Heart left ventricle (tissue), 13 donors: Measurements from ENCODE around the gene PGM2.

Experiments used
- POLR2A ChIP-seq, 2 donors: fragments of 450-650 bp; IDR thresholded peaks; one replicate each; pipeline ENCODE4 v1.6.1; 2017; ENCODE audit warnings: antibody characterized with exemption in 2 of 2, mild to moderate bottlenecking in 2 of 2, moderate library complexity in 2 of 2
- TF ChIP-seq, protein P1 (sequence below), 12 donors: fragments of 200-600 bp; sonication (generic) in 4 of 12; IDR thresholded peaks; one replicate each; pipeline versions ENCODE4 v1.5.0 to v1.8.0; 2018 to 2022; ENCODE audit warnings: antibody characterized with exemption in 12 of 12, mild to moderate bottlenecking in 5 of 12
- donor health status: ischemic (EF 13 %, LVEDD 7.1; RV severe dilation, severe dysfunction).
- donor health status: DM: no; HTN: yes; CAD: no.
- donor health status: DM: no; HTN: no; CAD: no.
- donor health status: ischemic (EF 25% LVEDD 6.9; RV normal size, moderate dysfunction).
- donor health status: ischemic (EF 25% LVEDD 5.7; RV mildly dilated, moderate dysfunction).
- donor health status: ischemic (EF 35%, LVEDD 5.7; RV mildly dilated, moderate dysfunction).
- donor health status: nonischemic (EF 11% LVEDD 7.7; RV severe dilation, severe dysfunction).
- donor health status: DM: yes; HTN: yes; CAD: no.
- donor health status: PGD.
- donor health status: ischemic (EF 29% LVEDD 5.4; RV normal size, mild dysfunction).
- donor health status: nonischemic (EF 23%, LVEDD 6.1; RV moderate dilation, normal function).

DNA sequence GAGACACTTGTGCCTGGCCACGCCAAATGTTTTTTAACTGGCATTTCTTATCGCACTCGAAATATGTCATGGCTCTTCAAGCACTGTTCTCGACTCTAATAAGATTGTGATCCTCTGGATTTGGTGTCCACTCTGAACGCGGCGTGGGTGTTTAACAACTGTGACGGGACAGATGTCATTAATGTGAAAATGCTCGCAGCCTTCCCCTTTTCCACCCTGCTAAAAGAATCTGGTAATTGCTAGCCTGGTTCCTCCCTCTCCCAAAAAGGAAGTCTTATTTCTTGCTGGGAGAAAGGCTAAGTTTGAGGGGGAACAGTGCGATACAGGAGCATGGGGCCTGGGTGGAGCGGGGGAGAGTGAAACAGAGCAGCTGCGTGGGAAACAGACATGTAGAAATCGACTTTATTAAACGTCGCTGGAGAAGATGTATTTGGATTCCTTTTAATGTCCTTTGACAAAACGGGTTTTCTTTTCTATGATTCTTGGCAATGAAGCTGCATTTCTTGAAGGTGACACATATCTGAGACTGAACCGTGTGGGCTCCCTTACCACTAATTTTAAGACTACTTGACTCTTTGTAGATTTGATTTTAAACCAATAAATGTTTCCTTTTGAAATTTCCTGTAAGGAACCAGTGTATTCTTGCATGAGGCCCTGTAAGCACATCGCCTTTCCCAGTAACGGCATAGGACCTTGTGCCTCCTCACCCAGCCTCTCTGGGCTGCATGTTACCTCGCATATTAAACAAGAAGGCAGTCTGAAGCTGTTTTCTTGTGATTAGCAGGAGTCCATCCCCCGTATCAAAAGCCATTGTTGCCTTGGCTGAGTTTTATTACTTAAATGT lies 82.2 kb downstream of the PGM2 start:
- TF ChIP-seq, protein P1, sequence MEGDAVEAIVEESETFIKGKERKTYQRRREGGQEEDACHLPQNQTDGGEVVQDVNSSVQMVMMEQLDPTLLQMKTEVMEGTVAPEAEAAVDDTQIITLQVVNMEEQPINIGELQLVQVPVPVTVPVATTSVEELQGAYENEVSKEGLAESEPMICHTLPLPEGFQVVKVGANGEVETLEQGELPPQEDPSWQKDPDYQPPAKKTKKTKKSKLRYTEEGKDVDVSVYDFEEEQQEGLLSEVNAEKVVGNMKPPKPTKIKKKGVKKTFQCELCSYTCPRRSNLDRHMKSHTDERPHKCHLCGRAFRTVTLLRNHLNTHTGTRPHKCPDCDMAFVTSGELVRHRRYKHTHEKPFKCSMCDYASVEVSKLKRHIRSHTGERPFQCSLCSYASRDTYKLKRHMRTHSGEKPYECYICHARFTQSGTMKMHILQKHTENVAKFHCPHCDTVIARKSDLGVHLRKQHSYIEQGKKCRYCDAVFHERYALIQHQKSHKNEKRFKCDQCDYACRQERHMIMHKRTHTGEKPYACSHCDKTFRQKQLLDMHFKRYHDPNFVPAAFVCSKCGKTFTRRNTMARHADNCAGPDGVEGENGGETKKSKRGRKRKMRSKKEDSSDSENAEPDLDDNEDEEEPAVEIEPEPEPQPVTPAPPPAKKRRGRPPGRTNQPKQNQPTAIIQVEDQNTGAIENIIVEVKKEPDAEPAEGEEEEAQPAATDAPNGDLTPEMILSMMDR (IDR thresholded peaks at IDR 0.05) = no peak
- TF ChIP-seq POLR2A (IDR thresholded peaks at IDR 0.05) = no peak
